Measurements from ENCODE around the gene GPAT3.

DNA sequence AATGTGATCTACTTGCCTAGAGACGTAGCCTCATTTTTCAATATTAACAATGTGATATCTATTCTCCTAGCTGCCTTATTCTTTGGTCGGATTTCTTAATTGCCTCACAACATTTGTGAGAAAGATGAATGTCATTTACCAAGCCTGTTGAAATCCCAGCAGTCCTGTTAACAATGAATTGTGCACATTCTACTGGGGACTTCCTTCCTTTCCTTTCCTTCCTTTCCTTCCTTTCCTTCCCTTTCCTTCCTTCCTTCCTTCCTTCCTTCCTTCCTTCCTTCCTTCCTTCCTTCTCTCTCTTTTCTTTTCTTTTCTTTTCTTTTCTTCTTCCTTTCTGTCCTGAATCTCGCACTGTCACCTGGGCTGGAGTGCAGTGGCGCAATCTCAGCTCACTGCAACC, 107.1 kb downstream of the GPAT3 start:
- TF ChIP-seq, protein P1, sequence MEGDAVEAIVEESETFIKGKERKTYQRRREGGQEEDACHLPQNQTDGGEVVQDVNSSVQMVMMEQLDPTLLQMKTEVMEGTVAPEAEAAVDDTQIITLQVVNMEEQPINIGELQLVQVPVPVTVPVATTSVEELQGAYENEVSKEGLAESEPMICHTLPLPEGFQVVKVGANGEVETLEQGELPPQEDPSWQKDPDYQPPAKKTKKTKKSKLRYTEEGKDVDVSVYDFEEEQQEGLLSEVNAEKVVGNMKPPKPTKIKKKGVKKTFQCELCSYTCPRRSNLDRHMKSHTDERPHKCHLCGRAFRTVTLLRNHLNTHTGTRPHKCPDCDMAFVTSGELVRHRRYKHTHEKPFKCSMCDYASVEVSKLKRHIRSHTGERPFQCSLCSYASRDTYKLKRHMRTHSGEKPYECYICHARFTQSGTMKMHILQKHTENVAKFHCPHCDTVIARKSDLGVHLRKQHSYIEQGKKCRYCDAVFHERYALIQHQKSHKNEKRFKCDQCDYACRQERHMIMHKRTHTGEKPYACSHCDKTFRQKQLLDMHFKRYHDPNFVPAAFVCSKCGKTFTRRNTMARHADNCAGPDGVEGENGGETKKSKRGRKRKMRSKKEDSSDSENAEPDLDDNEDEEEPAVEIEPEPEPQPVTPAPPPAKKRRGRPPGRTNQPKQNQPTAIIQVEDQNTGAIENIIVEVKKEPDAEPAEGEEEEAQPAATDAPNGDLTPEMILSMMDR (IDR thresholded peaks at IDR 0.05), result no peak
- no peak for TF ChIP-seq POLR2AphosphoS5 (IDR thresholded peaks at IDR 0.05; ENCODE audit: low read depth, low read length)
- no peak for TF ChIP-seq TCF7L2 (IDR thresholded peaks at IDR 0.05; ENCODE audit: low read depth, low read length)
- TF ChIP-seq, protein P2, sequence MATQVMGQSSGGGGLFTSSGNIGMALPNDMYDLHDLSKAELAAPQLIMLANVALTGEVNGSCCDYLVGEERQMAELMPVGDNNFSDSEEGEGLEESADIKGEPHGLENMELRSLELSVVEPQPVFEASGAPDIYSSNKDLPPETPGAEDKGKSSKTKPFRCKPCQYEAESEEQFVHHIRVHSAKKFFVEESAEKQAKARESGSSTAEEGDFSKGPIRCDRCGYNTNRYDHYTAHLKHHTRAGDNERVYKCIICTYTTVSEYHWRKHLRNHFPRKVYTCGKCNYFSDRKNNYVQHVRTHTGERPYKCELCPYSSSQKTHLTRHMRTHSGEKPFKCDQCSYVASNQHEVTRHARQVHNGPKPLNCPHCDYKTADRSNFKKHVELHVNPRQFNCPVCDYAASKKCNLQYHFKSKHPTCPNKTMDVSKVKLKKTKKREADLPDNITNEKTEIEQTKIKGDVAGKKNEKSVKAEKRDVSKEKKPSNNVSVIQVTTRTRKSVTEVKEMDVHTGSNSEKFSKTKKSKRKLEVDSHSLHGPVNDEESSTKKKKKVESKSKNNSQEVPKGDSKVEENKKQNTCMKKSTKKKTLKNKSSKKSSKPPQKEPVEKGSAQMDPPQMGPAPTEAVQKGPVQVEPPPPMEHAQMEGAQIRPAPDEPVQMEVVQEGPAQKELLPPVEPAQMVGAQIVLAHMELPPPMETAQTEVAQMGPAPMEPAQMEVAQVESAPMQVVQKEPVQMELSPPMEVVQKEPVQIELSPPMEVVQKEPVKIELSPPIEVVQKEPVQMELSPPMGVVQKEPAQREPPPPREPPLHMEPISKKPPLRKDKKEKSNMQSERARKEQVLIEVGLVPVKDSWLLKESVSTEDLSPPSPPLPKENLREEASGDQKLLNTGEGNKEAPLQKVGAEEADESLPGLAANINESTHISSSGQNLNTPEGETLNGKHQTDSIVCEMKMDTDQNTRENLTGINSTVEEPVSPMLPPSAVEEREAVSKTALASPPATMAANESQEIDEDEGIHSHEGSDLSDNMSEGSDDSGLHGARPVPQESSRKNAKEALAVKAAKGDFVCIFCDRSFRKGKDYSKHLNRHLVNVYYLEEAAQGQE (IDR thresholded peaks at IDR 0.05; ENCODE audit: insufficient read depth in 1 of 2, low read depth in 2 of 2, low read length in 1 of 2), result no peak
- no peak for TF ChIP-seq SIN3A (IDR thresholded peaks at IDR 0.05; ENCODE audit: borderline replicate concordance, insufficient read depth, low read depth, low read length)

Measured in Panc1 (cell line).